Jurkat, Clone E6-1 (cell line): ENCODE measurements around the gene SUPT20H.

Experiments used
- DNase-seq: peaks from one replicate; pipeline ENCODE4 v3.0.0-alpha.2; 2011; ENCODE audit warnings: low read depth, low spot score
- H3K4me3 ChIP-seq: 2 replicates; pipeline ENCODE4 v1.5.1; 2011; ENCODE audit warnings: mild to moderate bottlenecking, low read length, control low read depth, moderate library complexity

Gene SUPT20H

DNA sequence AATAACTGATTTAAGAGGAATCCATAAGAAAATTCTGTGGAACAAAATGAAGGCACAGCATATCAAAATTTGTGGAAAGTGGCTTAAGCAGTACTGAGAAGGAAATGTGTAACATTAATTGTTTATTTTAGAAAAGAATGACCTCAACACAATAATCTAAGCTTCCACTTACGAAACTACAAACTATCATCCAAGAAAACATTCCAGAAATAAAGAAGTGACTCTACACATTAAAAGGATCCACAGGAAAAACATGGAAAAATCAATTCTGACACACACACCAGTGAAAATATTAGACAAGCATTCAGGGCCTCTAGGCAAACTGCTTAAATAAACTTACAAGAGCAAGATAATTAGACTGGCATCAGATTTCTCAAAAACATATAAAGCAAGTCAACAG is 44.9 kb downstream of the SUPT20H start:
- no peak overlapping the region for H3K4me3 ChIP-seq
- no peak for DNase-seq

DNA sequence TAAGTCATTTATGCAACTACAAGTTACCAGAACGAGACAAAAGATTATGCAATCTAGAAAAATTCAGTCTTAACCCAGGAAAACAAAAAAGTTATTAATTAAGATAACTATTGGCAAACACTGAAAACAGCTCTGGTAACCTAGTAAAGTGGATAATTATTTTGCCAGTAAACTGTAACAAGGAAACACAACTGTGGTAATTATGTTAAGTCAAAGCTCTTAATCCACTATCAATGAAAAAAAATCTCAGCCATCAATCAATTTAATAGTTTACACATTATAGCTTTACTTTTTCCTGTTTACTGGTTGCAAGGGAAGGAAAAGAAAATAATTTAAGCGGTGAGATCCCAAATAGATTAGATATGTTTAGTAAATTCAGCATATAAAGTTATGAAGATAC is 47.7 kb downstream of the SUPT20H start:
- no peak for DNase-seq
- H3K4me3 ChIP-seq, result no peak overlapping the region

DNA sequence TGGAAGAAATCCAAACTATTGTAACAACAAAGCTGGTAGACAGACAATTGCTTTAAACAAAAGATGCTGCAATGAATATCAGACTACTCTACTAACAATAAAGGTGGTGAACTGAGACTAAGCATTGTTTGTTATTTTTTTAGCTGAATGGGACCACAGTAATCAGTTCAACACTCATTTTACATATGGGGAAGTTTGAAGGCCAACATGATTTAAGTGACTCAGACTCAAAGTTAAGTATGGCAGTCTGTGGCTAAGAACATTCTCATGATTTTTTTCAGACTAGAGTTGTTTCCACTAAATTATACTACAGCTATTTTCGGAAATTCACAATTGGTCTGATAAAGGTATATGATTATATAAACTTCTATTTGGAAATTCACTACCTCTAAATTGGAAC is 48.5 kb downstream of the SUPT20H start:
- H3K4me3 ChIP-seq, result no peak overlapping the region
- DNase-seq, result no peak

DNA sequence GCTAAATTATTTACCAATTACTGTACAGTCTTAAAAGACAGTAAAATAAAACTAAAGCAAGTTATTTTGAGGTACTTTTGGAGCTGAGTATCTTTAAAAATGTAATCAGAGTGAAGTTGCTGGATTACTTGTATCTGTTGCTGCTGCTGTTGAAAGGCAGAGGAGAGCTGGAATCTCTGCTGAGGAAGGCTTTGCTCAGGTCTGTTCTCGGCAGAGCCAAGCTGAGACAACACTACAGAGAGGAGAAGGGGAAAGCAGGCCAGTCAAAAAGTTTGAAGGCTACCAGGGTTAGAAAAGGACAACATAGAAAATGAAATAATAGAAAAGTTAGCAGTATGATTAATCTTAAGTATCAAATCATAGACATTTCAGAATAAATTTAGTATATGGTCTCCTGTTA is 49.1 kb downstream of the SUPT20H start:
- no peak overlapping the region for H3K4me3 ChIP-seq
- DNase-seq, result no peak

DNA sequence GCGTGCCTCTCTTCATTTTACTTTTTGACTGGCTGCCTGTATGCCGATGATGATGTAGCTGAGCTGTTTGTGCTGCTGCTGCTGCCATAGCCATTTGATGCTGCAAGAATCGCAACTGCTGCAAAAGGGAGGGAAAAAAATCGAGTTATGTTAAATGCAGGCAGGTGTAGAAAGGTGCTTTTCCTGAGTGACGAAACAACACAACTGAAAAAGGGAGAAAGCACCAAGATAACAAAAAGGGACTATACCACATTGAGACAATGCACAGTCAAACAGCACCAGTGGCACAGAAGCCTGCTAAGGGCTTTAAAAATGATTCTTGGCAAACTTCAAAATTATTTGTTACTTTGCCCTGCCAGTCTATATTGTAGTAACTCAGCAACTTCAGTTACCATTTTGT is 49.8 kb downstream of the SUPT20H start:
- H3K4me3 ChIP-seq, result no peak overlapping the region
- no peak for DNase-seq

DNA sequence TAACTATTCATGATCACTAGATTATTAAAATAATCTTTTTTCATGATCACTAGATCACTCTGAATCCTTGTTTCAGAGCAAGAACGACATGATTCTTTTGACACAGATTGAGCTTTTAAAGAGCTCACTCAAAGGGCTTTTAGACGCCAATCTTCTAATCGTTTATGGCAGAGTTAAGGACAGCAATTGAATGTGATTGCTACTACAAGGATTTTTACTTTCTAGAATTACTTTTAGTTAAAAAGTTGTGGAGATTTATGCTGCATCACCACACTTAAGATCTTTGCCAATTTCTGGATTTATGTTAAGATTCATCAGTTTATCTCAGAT is 57.6 kb downstream of the SUPT20H start:
- H3K4me3 ChIP-seq, result peak overlapping the region; percentile 94
- no peak for DNase-seq

DNA sequence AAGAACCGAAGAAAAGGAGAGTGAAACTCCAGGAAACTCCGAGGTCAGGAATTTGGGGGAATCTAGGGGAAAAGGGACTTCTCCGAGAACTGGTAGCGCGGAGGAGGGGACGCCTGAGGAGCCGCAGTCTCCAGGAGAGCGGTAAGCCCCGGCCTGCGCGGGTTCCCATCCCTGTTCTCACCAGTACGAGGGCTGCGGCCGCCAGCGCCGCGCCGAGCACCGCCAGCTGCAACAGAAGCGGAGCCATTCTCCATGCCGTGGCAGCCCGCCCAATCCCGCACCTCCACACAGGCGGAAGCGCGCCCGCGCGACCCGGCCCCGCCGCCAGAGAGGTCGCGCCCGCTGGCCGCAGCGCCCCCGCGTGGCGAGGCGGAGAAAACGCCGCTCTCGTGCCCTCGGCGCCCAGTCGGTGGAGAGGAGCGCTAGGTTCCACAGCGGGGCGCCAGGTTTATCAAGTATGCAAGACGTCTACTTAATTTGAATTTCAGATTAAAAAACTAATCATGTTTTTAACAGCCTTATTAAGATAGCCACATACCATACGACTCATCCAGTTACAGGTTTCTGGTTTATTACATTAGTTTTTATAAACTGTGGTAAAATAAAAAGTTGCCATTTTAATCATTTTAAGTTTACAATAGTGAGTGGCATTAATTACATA is 60.3 kb downstream of the SUPT20H start, which contains the start of gene ALG5:
Gene ALG5, minus strand, starts transcription at position 287 of the 661 bp plus-strand sequence. Its CDS starts 40 bp downstream, at position 247.
- peak; percentile 82 for DNase-seq
- H3K4me3 ChIP-seq, result peak within 1 kb of the TSS; percentile 94

DNA sequence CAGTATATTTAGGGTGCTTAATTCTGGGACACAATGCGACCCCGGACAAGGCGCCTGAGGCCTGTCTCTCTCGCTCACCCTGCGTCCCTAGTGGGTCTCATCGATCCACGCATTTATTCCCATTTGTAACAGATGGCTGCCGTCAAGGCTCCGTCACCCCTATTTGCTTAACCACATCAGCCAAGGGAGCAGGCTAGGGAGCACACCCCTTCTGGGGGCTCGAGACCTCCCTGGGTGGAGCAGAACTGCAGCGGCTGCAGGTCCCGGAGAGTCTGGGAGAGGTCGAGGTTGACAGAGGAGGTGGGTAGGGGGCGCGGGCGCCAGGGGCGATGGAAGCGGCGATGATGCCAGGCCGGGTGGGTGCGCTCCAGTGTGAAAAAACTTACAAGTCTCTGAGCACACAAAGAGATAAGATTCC is 60.9 kb downstream of the SUPT20H start:
- peak; percentile 6 for DNase-seq
- H3K4me3 ChIP-seq, result peak overlapping the region; percentile 94

DNA sequence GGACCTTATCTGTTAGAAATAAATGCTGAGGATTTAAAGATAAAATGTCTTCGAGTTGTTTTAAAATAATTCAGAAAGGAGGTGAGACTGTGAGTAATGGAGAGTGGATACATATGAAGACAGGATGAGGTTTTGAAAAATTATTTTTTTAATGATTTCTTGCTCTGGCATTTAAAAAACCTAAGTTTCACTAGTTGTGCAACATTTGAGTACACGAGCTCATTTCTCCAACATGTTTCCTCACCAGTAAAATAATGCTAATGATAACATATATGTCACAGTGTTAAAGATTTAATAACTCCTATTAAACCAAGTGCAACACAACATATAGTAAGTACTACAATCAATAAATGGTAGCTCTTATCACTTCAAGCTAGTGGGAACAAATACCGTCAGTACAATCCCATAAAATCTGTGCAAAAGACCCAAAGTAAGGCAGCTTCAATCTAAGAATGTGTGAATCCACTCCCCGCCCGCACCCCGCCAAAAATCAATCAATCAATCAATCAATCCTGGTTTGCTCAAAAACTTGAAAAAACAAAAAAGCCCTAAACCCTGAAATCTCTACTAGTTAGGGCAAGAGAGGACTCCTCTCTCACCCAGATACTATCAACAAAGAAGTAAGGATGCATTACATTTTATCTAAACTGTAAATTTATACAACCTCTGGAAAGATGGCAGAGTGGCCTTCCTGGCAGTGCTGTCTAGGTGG is 61.6 kb downstream of the SUPT20H start:
- peak overlapping the region; percentile 94 for H3K4me3 ChIP-seq
- DNase-seq, result no peak

DNA sequence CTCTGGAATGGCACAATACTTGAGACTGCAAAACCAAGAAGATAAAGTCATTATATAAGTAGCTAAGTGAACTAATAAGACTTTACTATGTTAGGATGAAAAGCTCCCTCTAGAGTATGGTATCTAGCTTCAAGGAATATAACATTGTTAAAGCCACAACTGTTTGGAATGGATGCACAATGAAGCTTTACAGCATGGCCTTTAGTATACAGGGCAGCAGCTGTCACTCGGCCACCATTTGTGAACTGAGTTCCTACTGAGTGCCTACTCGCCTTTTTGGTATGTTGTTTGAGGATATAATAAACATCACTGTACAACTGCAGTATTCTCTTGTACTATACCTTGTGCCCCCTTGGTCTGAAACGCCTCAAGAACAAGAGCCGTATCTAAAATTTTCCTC is 67.1 kb downstream of the SUPT20H start:
- no peak overlapping the region for H3K4me3 ChIP-seq
- no peak for DNase-seq

DNA sequence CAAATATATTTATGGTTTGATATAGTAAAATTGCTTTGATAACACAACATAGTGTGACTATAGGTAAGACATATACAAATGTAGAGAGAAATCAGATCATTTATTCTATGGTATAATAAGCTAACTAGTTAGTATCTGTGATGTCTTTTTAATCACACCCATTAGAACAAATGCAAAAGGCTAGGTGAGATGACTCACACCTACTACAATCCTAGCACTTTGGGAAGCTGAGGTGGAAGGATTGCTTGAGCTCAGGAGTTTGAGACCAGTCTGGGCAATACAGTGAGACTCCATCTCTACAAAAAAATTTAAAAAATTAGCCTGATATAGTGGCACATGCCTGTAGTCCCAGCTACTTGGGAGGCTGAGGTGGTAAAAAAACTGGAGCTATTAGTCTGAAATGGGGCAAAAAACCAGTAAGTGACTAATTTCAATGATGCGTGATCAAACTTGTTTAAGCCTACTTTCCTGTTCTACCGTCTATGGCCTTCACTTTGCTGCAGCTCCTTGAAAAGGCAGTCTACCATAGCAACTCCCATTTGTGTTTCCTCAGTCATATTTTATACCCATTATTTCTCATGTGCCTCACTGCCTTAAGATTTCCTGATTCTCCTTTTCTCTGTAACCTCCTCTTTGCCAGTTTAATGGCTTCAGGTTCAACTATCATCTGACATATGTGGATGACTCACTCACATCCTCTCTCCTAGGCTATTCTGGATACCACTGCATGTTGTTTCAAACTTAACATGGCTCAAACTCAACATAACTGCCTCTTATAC is 72.8 kb downstream of the SUPT20H start:
- DNase-seq, result no peak
- H3K4me3 ChIP-seq, result no peak overlapping the region

DNA sequence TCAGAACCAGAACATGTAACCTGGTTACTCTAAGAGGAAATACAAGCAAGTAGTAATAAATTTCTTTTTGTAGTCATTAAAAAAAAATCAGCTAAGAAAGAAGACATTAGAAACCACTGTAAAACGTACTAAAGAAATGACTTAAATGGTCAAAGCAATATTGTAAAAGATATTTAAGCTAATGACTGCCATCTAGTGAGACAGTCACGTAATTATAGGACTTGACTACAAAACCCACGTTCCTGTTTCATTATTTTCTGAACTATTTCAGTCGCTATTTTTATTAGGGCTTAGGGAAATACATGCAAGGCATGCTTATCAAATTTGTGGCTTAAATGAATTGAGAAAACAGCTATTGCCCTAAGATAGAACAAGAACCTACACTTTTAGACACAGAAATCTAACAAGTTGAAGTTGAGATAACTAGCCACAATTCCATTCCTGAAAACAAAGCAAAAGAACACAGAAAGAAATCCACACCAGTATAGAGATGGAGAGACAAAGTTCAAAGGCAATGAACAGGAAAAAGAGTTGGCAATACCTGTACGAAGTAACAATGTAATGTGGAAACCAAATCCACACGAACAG is 78.2 kb downstream of the SUPT20H start:
- peak; percentile 43 for DNase-seq
- no peak overlapping the region for H3K4me3 ChIP-seq

DNA sequence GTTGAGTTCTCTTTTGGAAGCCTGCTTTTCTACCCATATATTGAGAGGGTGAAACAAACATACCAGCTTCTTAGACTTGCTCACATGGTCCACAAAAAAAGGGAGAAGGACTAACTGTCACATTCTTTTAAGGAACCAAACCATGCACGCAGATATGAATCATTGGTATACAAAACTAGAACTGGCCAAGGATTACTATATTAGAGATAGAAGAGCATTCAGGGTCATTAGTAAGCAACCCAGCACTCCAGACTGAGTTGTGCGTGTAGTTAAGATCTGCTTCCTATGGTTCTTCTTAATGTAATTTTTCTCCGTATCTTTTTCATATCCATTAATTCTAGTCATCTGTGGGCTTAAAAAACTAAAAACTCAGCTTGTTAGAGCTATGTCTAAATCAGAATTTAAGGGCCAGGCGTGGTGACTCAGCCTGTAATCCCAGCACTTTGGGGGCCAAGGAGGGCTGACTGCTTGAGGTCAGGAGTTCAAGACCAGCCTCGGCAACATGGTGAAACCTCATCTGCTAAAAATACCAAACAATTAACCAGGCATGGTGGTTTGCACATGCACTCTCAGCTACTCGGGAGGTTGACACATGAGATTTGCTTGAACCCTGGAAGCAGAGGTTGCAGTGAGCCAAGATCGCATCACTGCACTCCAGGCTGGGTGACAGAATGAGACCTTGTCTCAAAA is 80.0 kb downstream of the SUPT20H start:
- DNase-seq, result no peak
- H3K4me3 ChIP-seq, result no peak overlapping the region

DNA sequence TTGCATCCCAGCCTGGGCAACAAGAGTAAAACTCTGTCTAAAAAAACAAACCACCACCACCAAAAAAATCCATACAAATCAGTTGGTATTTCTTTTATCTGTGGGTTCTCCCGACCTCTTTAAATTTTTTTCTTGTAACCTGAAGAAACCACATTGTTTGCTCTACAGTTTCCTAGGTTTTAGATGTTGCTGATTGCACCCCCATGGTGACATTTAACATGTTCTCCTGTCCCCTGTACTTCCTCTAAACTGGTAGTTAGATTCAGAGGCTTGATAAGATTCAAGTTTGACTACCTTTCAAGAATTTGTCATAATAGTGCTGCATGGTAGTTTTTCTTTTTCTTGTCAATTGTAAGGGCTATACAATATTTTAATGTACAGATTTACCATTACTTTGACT is 84.3 kb downstream of the SUPT20H start:
- DNase-seq, result peak; percentile 39

DNA sequence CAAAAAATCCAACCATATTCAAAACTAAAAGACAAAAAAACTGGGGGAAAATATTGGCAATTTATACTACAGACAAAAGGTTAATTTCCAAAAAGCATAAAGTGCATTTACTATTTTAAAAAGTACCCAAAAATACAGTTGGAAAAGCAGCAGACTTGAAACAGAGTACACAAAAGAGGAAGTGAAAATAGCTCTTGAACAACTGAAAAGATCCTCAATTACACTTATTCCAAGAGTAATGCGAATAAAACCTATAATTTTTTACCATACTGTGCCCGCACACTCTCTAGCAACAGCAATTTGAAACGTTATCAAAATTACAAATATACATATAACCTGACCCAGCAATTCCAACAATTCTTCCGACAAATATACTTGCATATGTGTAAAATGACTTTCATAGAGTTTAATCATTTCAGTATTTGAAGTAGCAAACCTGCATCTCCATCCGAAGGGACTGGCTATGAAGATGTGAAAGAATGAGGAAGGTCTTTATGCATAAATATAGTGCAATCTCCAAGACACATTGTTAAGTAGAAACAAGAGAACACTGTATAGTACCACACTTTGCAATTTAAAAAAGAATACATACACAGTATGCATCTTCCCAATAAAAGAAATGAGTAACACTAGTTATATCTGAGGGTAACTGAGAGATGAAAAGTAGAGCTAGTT is 85.7 kb downstream of the SUPT20H start:
- H3K4me3 ChIP-seq, result no peak overlapping the region
- DNase-seq, result no peak

More for the DNA sequence above, 84.3 kb downstream of the SUPT20H start:
- no peak overlapping the region for H3K4me3 ChIP-seq

DNA sequence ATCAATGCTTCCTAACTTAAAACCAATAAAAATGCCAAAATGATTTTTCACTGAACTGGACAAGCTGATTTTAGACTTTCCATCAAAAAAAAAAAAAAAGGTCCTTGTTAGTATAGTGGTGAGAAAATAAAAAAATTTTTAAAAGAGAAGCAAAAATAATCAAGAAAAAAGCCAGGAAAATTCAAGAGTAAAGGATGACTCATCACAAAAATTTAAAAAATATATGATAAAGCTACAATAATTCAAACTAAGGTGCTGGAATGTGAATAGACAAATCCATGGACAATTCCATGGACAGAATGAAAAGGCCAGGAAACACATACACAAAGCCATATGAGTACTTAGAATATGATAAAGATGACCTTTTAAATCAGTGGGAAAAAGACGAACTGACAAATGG is 86.5 kb downstream of the SUPT20H start:
- no peak overlapping the region for H3K4me3 ChIP-seq
- no peak for DNase-seq

DNA sequence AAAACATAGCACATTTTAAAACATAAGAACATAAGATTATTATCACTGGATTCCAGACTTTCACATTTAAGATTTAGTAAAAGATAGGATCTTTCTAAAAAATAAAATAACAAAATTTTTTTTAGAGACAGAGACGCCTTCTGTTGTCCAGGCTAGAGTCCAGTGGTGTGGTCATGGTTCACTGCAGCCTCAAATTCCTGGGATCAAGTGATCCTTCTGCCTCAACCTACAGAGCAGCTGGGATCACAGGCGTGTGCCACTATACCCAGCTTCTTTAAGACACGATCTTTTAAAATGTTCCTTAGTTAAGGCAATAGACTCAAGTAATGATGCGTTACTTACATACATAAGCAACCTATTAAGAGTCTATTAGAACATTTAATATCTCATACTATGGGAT is 93.1 kb downstream of the SUPT20H start:
- DNase-seq, result no peak
- no peak overlapping the region for H3K4me3 ChIP-seq

DNA sequence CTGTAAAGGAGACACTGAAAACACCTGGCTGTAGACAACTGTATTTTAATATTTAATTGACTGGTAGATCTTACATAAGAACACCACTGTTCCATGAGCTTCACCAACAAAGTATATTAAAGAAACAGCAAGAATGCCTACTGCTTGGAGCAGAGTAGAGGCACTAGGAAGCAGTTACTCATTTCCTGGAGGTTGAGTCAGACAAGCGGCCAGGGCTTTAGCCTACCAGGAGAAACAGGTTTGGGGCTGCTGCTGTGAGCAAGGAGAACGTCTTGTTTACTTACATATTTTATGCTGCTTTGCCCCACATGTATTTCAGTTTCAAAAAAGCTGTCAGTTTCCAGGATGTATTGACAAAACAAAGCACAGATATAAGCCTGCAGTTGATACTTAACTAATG is 93.7 kb downstream of the SUPT20H start:
- H3K4me3 ChIP-seq, result no peak overlapping the region
- DNase-seq, result no peak
